HG02759 (cell line): ENCODE results near the gene MARCHF10.
"Not testable (repeated sequence)": the region's sequence is repeated elsewhere in the genome, so short reads cannot be mapped to it uniquely, and the experiment has no call there.

Experiments used
- ATAC-seq: cut with Tn5 transposase; IDR thresholded peaks from one replicate; pipeline ENCODE4 v1.9.1; 2021; ENCODE audit warnings: mild to moderate bottlenecking, moderate library complexity; ENCODE audit not compliant: unreplicated experiment

MARCHF10 gene

DNA sequence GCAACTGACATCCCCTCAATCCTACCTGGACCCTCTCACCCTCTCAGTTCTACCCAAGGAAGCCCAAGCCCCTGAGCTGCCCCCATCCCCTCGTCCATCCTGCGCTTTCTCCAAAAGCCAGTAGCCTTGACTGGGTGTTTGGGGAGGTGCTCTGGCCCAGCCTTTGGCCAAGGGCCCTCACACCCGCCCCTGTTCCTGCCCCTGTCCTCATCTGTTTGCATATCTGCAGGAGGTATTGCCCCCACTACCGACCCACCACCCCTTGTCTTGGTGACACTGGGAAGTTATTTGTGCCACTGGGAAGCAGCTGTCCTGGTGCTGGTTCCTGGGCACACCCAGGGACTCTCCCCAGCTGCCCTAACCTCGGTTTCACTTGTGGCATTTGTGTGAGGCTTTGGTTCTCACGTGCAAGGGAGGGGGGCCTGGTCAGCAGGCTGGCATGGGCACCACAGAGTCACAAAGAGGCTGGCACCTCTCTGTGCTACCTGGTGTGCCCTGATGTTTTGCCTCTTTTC, 105.3 kb downstream of the MARCHF10 start:
- no peak for ATAC-seq

DNA sequence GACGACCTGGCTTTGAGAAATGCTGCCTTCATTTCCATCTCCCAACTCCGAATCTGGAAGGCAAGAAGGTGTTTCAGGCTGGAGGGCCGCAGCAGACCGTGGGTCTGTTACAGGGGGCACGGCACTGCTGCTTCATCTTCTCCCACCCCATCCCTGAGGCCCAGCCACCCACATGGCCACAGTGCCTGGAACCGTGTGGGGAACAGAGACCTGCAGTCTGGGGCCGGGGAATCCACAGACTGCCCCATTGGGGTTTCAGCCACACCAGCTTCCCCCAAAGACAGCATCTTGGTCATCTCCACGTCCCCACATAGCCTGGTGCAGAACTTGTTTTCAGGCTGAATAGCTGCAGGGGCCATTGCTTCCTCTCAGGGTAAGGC, 106.4 kb downstream of the MARCHF10 start:
- no peak for ATAC-seq

DNA sequence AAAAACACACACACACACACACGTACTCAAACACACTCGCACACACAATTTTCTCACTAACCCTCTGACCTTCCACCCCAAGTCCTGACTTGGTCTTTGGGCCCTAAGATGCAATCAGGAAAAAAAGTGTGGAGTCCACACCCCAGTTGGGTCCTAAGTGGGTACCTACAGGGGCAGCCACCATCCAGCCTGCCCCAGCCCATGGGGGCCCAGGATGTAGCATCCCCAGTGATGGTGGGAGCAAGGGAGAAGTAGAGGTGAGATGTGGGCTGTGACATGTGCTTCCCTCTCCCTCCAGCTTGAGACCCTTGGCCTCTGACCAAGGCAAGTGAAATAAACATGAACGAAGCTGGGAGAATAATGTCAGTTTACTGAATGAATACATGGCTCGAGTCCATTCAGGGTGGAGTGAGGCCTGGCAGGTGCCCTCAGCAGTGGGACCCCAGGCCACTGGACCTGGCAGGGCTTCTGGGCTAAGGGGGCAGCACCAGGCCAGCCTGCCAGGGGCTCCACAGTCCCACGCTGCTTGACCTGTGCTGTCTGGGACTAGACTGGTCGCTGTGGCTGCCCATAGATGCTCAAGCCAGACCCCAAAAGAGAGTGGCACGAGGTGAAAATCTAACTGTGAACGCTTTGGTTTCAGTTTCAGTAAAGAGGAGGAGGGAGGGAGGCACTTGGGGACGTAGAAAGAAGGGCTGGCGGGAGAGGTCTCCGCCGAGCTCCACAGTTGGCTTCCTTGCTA, 107.0 kb downstream of the MARCHF10 start:
- ATAC-seq = no peak

DNA sequence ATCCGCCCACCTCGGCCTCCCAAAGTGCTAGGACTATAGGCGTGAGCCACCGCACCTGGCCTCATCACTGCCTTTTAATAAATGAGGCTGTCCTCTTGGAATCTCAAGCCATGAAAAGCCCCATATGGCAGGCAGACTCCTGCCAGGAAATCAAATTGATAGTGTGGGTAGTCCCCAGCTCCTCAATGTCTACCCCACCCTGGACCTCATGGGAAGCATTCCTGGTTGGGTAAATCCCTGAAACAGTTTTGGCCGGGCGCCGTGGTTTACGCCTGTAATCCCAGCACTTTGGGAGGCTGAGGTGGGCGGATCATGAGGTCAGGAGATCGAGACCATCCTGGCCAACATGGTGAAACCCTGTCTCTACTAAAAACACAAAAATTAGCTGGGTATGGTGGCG, 109.7 kb downstream of the MARCHF10 start:
- not testable (repeated sequence) for ATAC-seq

DNA sequence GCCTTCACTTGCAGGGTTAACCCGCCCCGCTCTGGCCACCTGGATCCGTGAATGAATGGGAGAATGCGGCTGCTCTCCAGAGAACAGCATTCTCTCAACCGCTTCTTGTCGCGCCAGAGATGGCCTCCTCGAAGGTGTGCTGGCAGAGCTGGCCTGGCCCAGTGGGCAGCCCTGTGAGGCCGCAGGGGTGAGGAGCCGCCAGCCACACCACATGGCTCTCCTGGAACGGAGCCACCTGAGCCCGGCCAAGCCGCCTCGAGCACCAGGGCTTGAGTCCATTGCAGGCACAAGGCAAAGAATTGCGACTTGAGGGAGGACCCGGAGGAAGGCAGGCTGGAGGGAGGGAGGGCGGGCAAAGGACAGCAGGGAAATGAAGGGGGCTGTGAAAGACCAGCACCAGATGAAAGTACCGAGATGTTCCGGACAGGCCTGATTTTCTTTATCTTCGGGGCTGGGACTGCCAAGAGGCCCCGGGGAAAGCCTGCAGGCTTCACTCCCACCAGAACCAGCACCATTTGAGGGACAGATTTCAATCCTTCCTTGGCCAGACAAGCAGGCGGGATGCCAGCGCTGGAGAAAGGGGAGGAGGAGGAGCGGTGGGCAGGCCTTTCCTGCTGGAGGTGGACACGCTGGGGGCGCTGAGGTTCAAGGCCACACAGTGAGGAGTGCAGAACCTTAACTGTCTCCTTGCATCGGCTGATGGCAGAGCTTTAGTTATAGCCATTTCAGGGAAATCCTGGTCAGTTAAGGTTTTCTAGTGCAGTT, 111.2 kb downstream of the MARCHF10 start:
- no peak for ATAC-seq

DNA sequence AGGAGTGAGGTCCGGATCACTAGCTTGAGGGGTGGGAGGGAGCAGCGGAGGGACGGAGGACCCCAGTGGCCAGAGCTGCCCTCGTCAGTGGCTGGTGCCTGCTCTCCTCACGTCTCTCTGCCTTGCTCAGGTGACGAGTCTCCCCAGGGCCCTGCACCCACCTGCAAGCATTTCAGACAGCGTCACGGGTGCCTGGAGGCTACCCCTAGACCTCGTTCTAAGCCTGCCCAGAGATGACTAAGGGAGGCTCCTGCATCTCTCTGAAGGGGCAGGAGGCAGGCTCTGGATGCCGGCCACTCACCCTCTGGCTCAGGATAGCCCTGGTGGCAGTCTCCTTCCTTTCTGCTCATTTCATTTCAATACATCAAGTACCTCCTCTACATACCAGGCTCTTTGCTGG, 111.9 kb downstream of the MARCHF10 start:
- ATAC-seq = no peak

DNA sequence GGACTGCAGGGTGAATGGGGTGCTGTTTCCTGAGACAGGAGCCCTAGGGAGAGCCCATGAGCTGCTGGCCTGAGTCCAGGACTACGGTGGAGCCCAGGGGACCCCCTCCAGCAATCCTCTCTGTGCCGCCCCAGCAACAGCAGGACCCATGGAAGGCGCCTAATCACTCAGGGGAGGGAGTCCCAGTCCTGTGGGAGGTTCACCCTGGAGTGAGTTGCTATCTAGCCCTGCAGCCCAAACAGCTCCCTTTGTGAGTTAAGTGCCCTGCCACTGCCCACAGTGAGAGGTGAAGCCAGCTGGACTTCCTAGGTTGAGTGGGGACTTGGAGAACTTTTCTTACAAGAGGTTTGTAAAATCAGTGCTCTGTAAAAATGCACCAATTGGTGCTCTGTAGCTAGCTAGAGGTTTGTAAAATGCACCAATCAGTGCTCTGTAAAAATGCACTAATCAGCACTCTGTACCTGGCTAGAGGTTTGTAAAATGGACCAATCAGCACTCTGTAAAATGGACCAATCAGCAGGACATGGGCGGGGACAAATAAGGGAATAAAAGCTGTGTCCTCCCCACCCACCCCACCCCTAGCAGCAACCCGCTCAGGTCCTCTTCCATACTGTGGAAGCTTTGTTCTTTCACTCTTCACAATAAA, 112.9 kb downstream of the MARCHF10 start:
- ATAC-seq = not testable (repeated sequence)

DNA sequence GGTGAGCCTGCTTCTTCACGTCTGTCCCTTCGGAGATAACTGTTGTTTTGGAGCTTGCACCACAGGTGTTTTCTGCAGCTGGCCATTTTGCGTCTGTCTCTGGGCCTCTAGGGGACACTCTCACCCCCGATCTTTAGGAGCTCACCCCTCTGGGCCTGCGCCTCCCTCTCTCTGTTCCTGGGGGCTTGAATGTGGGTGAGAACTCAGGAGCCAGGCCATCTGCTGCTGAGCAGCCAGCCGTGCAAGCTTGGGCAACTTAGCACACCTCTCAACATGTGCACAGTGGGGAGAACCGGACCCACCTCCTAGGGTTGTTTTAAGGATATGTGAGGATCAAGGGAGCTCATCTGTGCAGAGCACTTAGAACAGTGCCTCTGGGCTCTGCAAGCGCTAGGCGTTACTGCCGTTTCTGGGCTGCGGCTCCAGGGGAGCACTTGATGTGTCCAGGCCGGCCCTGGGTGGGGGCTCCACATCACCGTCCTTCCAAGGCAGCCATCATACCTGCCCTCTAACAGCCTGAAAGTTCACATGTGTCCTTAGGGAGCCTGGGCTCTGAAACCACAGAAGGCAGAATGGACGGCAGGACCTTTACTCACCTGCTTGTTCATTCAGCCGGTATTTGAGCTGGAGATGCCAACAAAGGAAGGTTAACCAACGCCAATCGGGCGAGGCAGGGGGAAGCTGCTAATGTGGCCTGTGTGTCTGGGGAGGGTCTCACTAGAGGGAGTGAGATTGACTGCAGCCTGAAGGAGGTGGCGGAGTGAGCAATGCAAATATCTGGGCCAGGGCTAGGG, 114.3 kb downstream of the MARCHF10 start:
- ATAC-seq = no peak

DNA sequence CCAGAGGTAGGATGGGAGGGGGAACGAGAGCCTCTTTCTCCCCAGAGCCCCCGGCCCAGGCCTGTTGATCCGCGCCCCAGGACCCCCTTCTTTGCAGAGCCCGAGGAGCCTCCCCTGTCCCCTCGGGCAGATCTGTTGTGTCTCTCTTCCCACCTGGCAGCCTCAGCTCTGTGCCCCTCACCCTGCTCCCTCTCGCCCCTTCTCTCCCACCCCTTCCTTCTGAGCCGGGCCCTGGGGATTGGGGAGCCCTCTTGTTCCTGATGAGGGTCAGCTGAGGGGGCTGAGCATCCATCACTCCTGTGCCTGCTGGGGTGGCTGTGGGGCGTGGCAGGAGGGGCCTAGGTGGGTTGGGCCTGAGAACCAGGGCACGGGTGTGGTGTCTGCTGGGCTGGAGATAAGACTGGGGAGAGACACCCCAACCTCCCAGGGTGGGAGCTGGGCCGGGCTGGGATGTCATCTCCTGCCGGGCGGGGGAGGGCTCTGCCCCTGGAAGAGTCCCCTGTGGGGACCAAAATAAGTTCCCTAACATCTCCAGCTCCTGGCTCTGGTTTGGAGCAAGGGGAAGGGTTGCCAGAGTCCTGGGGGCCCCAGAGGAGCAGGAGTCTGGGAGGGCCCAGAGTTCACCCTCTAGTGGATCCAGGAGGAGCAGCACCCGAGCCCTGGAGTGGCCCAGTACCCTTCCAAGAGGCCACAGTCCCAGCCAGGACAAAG, 115.2 kb downstream of the MARCHF10 start:
- ATAC-seq = no peak

DNA sequence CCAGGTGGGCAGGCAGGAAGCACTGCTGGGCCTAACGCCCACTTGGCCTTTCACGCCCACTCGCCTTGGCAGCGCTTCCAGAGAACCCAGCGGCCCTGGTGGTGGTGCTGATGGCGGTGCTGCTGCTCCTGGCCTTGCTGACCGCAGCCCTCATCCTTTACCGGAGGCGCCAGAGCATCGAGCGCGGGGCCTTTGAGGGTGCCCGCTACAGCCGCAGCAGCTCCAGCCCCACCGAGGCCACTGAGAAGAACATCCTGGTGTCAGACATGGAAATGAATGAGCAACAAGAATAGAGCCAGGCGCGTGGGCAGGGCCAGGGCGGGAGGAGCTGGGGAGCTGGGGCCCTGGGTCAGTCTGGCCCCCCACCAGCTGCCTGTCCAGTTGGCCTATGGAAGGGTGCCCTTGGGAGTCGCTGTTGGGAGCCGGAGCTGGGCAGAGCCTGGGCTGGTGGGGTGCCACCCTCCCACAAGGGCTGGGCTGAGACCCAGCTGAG, 115.9 kb downstream of the MARCHF10 start:
- no peak for ATAC-seq

DNA sequence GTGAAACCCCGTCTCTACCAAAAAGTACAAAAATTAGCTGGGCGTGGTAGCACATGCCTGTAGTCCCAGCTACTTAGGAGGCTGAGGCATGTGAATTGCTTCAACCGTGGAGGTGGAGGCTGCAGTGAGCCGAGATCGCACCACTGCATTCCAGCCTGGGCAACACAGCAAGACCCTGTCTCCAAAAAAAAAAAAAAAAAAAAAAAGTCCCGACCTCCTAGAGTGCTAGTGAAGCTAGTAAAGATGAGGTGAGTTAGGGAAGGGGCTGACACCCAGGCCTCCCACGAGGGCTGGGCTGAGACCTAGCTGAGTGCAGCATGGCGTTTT, 116.6 kb downstream of the MARCHF10 start:
- not testable (repeated sequence) for ATAC-seq

DNA sequence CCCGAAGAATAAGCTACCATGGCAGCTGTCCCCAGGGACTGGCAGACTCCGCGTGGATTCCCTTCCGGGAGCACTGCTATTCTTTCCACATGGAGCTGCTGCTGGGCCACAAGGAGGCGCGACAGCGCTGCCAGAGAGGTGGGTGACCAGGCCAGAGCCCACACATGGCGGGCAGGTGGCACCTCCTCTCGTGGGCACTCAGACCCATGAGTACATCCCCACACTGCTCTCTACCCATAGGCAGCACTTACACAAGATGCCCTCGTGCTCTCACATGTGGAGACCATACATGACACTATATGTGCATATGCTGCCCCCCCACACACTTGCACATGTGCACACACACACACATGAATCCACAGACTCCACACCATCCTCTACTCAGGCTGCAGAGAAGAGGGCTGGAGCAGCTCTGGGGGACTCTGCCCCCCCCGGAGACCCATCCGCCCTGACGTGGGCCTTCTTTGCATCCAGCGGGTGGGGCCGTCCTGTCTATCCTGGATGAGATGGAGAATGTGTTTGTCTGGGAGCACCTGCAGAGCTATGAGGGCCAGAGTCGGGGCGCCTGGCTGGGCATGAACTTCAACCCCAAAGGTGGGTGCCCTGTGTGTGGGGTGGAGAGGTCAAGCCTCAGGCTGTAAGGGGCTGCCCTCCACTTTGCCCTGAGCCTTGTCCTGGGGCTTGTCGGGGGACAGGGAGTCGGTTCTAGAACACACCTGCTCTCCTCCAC, 117.8 kb downstream of the MARCHF10 start:
- no peak for ATAC-seq

DNA sequence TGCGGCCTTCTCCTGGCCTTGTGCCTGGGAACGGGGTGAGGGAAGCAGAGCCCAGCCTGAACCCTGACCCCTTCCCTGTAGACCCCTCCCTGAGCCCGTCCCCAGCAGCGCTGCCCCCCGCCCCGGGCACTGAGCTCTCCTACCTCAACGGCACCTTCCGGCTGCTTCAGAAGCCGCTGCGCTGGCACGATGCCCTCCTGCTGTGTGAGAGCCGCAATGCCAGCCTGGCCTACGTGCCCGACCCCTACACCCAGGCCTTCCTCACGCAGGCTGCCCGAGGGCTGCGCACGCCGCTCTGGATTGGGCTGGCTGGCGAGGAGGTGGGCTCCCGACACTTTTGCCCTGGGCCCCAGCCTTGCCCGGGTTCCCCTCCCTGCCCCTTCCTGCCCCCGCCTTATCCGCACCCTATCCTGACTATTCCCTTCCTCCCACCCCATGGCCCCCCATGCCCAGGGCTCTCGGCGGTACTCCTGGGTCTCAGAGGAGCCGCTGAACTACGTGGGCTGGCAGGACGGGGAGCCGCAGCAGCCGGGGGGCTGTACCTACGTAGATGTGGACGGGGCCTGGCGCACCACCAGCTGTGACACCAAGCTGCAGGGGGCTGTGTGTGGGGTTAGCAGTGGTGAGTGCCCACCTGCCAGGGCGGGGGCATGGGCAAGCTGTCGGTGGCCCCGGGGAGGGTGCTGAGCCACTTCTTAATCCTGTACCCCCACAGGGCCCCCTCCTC, 118.5 kb downstream of the MARCHF10 start:
- no peak for ATAC-seq

DNA sequence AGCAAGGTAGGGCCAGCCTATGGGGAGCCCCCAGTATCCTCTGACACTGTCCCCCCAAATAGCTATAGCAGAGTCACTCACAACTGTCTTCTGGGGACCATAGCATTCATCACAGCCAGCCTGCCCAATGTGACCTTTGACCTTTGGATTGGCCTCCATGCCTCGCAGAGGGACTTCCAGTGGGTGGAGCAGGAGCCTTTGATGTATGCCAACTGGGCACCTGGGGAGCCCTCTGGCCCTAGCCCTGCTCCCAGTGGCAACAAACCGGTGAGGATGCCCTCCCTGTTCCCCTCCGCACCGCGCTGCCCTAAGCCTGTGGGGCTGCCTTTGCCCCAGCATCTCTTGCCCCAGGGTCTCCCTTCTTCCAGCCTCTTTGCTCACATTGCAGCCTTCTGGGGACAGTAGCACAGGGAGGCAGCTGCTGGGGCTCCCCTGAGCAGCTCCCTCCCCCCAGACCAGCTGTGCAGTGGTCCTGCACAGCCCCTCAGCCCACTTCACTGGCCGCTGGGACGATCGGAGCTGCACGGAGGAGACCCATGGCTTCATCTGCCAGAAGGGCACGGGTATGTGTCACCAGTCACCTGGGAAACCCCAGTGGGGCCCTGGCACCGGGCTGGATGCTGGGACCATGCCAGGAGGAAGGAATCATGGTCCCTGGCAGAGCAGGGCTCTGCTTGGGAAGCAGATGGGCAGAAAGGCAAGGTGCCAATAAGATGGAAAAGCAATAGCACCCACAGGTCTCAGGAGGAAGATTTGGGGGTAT, 119.5 kb downstream of the MARCHF10 start:
- ATAC-seq = no peak

DNA sequence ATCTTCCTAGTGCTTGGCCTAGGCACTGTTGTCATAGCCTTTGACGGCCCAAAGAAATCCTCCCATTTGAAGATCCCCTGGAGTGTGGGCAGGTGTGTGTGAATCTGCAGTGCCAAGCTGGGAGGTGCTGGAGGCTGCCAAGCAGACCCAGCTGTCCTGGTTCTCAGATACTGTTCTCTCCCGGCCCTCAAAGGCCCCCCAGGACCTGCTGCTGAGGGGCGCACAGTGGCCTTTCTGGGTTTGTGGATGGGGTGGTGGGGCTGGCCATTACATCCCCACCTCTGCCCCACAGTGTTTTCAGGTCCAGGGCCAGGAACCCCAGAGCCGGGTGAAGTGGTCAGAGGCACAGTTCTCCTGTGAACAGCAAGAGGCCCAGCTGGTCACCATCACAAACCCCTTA, 120.1 kb downstream of the MARCHF10 start:
- no peak for ATAC-seq

DNA sequence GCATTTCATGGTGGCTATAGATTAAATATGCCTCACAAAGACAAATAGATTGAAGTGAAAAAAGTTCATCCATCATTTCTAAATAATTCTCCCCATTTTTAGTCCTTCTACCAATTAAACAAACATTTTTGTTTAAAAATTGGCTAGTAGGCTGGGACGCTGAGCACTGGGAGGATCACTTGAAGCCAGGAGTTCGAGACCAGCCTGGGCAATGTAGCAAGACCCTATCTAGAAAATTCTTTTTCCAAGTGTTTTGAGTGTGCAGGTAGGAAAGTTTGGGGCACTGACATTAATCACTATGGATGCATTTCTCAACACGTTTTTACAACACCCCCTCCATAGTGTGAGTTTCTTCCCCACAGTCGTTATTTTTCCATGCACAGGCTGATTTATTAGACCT, 123.9 kb downstream of the MARCHF10 start:
- no peak for ATAC-seq

DNA sequence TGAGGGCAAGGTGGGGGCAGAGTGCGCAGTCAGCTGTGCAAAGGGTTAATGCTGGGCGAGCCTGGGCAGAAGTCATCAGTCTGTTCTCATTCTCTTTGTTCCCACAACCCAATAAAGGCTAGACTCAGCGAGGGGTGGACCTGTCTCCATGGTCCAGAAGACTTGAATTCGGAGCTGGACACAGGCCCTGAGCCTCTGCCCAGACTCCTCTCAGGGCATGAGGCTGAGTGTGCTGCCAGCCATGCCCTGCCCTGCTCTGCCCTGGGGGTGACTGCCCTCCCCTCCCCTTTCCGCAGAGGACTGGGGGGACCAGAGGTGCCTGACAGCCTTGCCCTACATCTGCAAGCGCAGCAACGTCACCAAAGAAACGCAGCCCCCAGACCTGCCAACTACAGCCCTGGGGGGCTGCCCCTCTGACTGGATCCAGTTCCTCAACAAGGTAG, 126.2 kb downstream of the MARCHF10 start:
- no peak for ATAC-seq
